H9 (cell line): ENCODE data around the gene FAM81A. TPM values are rescaled to one million over a fixed set of nuclear protein-coding genes. Genes with fewer than 3 reads are reported as not detected.

Experiments used
- DNase-seq: peaks from one replicate; pipeline ENCODE4 v3.0.0-alpha.2; 2017
- H2AFZ ChIP-seq: one replicate; pipeline ENCODE4 v1.6.1; 2013; ENCODE audit warnings: mild to moderate bottlenecking, low read length, control low read depth, moderate library complexity
- H2AK5ac ChIP-seq: 2 replicates; pipeline ENCODE4 v1.6.1; 2013; ENCODE audit warnings: low read length, control low read depth, mixed read lengths; ENCODE audit not compliant: insufficient read length
- H2BK120ac ChIP-seq: one replicate; pipeline ENCODE4 v1.6.1; 2013; ENCODE audit warnings: low read depth, mild to moderate bottlenecking, low read length, control low read depth, inconsistent platforms; ENCODE audit not compliant: poor library complexity, severe bottlenecking
- H2BK12ac ChIP-seq: 2 replicates; pipeline ENCODE4 v1.6.1; 2013; ENCODE audit warnings: low read length, control low read depth, mixed read lengths, low read depth; ENCODE audit not compliant: insufficient read length
- H2BK15ac ChIP-seq: 2 replicates; pipeline ENCODE4 v1.6.1; 2013; ENCODE audit warnings: low read depth, low read length, control low read depth
- H2BK20ac ChIP-seq: one replicate; pipeline ENCODE4 v1.6.1; 2013; ENCODE audit warnings: low read depth, mild to moderate bottlenecking, low read length, control low read depth, inconsistent platforms; ENCODE audit not compliant: poor library complexity, severe bottlenecking
- H2BK5ac ChIP-seq: 2 replicates; pipeline ENCODE4 v1.6.1; 2013; ENCODE audit warnings: low read length, control low read depth, mixed read lengths; ENCODE audit not compliant: insufficient read length
- H3K14ac ChIP-seq: 2 replicates; pipeline ENCODE4 v1.6.1; 2013; ENCODE audit warnings: low read length, control low read depth; ENCODE audit not compliant: insufficient read depth
- H3K18ac ChIP-seq: 2 replicates; pipeline ENCODE4 v1.6.1; 2013; ENCODE audit warnings: low read depth, mild to moderate bottlenecking, mixed read lengths, low read length, control low read depth; ENCODE audit not compliant: insufficient read length
- H3K23ac ChIP-seq: 2 replicates; pipeline ENCODE4 v1.6.1; 2013; ENCODE audit warnings: low read length, control low read depth, mixed read lengths, low read depth; ENCODE audit not compliant: insufficient read length
- H3K23me2 ChIP-seq: 2 replicates; pipeline ENCODE4 v1.6.1; 2013; ENCODE audit warnings: low read depth, mild to moderate bottlenecking, mixed read lengths, low read length, control low read depth; ENCODE audit not compliant: insufficient read length, poor library complexity, severe bottlenecking
- H3K27ac ChIP-seq: 2 replicates; pipeline ENCODE4 v1.5.1; 2013; ENCODE audit warnings: low read length, control low read depth, mixed read lengths, low read depth; ENCODE audit not compliant: insufficient read length
- H3K27me3 ChIP-seq: 2 replicates; pipeline ENCODE4 v1.6.1; 2013; ENCODE audit warnings: low read length, control low read depth, inconsistent platforms; ENCODE audit not compliant: insufficient read depth
- H3K4ac ChIP-seq: 2 replicates; pipeline ENCODE4 v1.6.1; 2013; ENCODE audit warnings: low read depth, mild to moderate bottlenecking, control low read depth, inconsistent platforms, low read length, moderate library complexity
- H3K4me1 ChIP-seq: 2 replicates; pipeline ENCODE4 v1.6.1; 2013; ENCODE audit warnings: low read length, control low read depth, inconsistent platforms; ENCODE audit not compliant: insufficient read depth
- H3K4me2 ChIP-seq: 2 replicates; pipeline ENCODE4 v1.6.1; 2013; ENCODE audit warnings: low read length, control low read depth, mixed read lengths; ENCODE audit not compliant: insufficient read length, insufficient read depth
- H3K56ac ChIP-seq: 2 replicates; pipeline ENCODE4 v1.6.1; 2013; ENCODE audit warnings: low read depth, mild to moderate bottlenecking, mixed read lengths, low read length, control low read depth; ENCODE audit not compliant: insufficient read length
- H3K79me1 ChIP-seq: 2 replicates; pipeline ENCODE4 v1.6.1; 2013; ENCODE audit warnings: low read depth, mild to moderate bottlenecking, moderate library complexity, low read length, control low read depth, inconsistent platforms; ENCODE audit not compliant: insufficient read depth, poor library complexity, severe bottlenecking
- H3K79me2 ChIP-seq: 2 replicates; pipeline ENCODE4 v1.6.1; 2013; ENCODE audit warnings: low read length, control low read depth, inconsistent platforms; ENCODE audit not compliant: insufficient read depth
- H3K9ac ChIP-seq: 2 replicates; pipeline ENCODE4 v1.6.1; 2013; ENCODE audit warnings: low read length, control low read depth, mixed read lengths; ENCODE audit not compliant: insufficient read length; ENCODE audit errors: extremely low read depth
- H3K9me3 ChIP-seq: one replicate; pipeline ENCODE4 v1.6.1; 2013; ENCODE audit warnings: low read depth, low read length, inconsistent platforms; ENCODE audit not compliant: control insufficient read depth
- H3T11ph ChIP-seq: one replicate; pipeline ENCODE4 v1.6.1; 2013; ENCODE audit warnings: mild to moderate bottlenecking, low read length, control low read depth, inconsistent platforms
- H4K20me1 ChIP-seq: one replicate; pipeline ENCODE4 v1.6.1; 2013; ENCODE audit not compliant: control insufficient read depth, insufficient read length, insufficient read depth
- H4K5ac ChIP-seq: 2 replicates; pipeline ENCODE4 v1.6.1; 2013; ENCODE audit warnings: low read depth, mild to moderate bottlenecking, mixed read lengths, low read length, control low read depth; ENCODE audit not compliant: insufficient read length
- H4K8ac ChIP-seq: replicated peaks from 2 replicates; pipeline ENCODE4 v1.6.1; 2013; ENCODE audit warnings: low read length, control low read depth, mixed read lengths, low read depth; ENCODE audit not compliant: insufficient read length
- H4K91ac ChIP-seq: 2 replicates; pipeline ENCODE4 v1.6.1; 2013; ENCODE audit warnings: low read depth, mild to moderate bottlenecking, moderate library complexity, mixed read lengths, low read length, control low read depth; ENCODE audit not compliant: insufficient read length
- H3K27ac Mint-ChIP-seq, 3 experiments: 2 replicates in 2 of 3; 3 replicates in 1 of 3; pipeline ENCODE4 v1.8.0; 2020 to 2021; ENCODE audit warnings: mixed read lengths in 3 of 3, mild to moderate bottlenecking in 1 of 3, moderate library complexity in 1 of 3
- H3K27me3 Mint-ChIP-seq: 2 replicates; pipeline ENCODE4 v1.8.0; 2021; ENCODE audit warnings: low read depth, mild to moderate bottlenecking, moderate library complexity, mixed read lengths
- H3K36me3 Mint-ChIP-seq, 3 experiments: 2 replicates in 2 of 3; 3 replicates in 1 of 3; pipeline ENCODE4 v1.8.0; 2020 to 2021; ENCODE audit warnings: low read depth in 3 of 3, mixed read lengths in 3 of 3; ENCODE audit not compliant: insufficient read depth in 1 of 3
- H3K4me1 Mint-ChIP-seq, 2 experiments: 2 replicates each; pipeline ENCODE4 v1.8.0; 2020; ENCODE audit warnings: mixed read lengths in 2 of 2
- H3K4me3 Mint-ChIP-seq, 2 experiments: 2 replicates in 1 of 2; 3 replicates in 1 of 2; pipeline ENCODE4 v1.8.0; 2020 to 2021; ENCODE audit warnings: mild to moderate bottlenecking in 2 of 2, mixed read lengths in 2 of 2, moderate library complexity in 1 of 2
- H3K9me3 Mint-ChIP-seq, 2 experiments: 2 replicates in 1 of 2; 3 replicates in 1 of 2; pipeline ENCODE4 v1.8.0; 2020; ENCODE audit warnings: mild to moderate bottlenecking in 2 of 2, mixed read lengths in 2 of 2, moderate library complexity in 1 of 2
- WGBS: extraction: QIAGEN DNeasy Blood & Tissue Kit; methylation state at CpG from one replicate; pipeline ENCODE4 v1.1.7; 2013; ENCODE audit warnings: missing lambda C conversion rate, low lambda C conversion rate, mixed read lengths; ENCODE audit not compliant: insufficient read length; ENCODE audit errors: extremely low coverage; 5-methylcytosine and 5-hydroxymethylcytosine counted together
- total RNA-seq: library from RNA; stranded (reverse); gene quantifications from 2 replicates; pipeline ENCODE4 v1.2.1, GENCODE V29; 2021
- TF ChIP-seq, protein P1 (sequence below): fragments of 200-600 bp; sonication (generic); conservative IDR thresholded peaks from 3 replicates; pipeline ENCODE4 v1.8.0; 2021; ENCODE audit warnings: antibody characterized with exemption, mild to moderate bottlenecking

The FAM81A gene
- total RNA-seq, 1 experiment from 2014 or later = 1.7 TPM

DNA sequence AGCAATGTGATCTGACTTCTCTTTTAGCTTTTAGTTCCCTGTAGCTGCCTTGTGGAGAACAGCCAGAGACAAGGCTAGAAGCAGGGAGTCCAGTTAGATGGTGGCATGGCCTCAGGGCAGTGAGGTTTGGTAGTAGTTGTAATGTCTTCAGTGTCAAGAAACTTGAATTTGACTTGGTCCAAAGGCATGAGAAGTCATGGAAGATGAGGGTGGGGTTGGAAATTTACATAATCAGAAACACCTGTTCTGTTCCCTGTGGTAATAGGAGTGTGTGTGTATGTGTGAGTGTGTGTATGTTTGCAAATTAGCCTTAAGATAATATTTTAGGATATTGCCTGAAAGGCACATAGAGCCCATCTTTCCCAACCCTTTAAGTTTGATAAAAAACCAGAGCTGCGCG, 118.4 kb downstream of the FAM81A start:
- DNase-seq = no peak

More for the DNA sequence above, 118.4 kb downstream of the FAM81A start:
- H3K27ac Mint-ChIP-seq = no peak overlapping the region
- H2BK12ac ChIP-seq = no peak overlapping the region
- H4K5ac ChIP-seq = no peak overlapping the region
- no peaks in the 10 kb centered on the region for H3K36me3 Mint-ChIP-seq
- H3K23me2 ChIP-seq = no peaks in the 10 kb centered on the region
- no peaks in the 10 kb centered on the region for H3K9me3 ChIP-seq
- no peak overlapping the region for H3K9ac ChIP-seq
- H3K56ac ChIP-seq = no peak overlapping the region
- H3K27me3 Mint-ChIP-seq = peaks cover 56% of the 10 kb centered on the region
- H3K9me3 Mint-ChIP-seq = no peaks in the 10 kb centered on the region; a peak in 1 of 5 replicates
- H3K4me1 ChIP-seq = no peaks in the 10 kb centered on the region
- H3K23ac ChIP-seq = no peak overlapping the region
- H3K4me2 ChIP-seq = no peak overlapping the region
- no peak overlapping the region for H3K18ac ChIP-seq
- no peaks in the 10 kb centered on the region for H3K27me3 ChIP-seq
- no peak overlapping the region for H2AFZ ChIP-seq
- no peaks in the 10 kb centered on the region for H3K4me1 Mint-ChIP-seq
- no peak overlapping the region for H3K4me3 Mint-ChIP-seq
- no peak overlapping the region for H3K27ac ChIP-seq
- no peaks in the 10 kb centered on the region for H4K20me1 ChIP-seq
- no peaks in the 10 kb centered on the region for H3K79me1 ChIP-seq
- no peak overlapping the region for H3T11ph ChIP-seq
- H2BK20ac ChIP-seq = no peak overlapping the region
- no peak overlapping the region for H3K4ac ChIP-seq
- no peak overlapping the region for H2BK120ac ChIP-seq
- no peak overlapping the region for H2BK5ac ChIP-seq
- H4K91ac ChIP-seq = no peak overlapping the region
- H2AK5ac ChIP-seq = no peak overlapping the region
- no peak overlapping the region for H3K14ac ChIP-seq
- H2BK15ac ChIP-seq = no peak overlapping the region
- WGBS = no CpG with 5 or more reads among the region's 2 CpGs
- H4K8ac ChIP-seq = no peak overlapping the region
- H3K79me2 ChIP-seq = no peaks in the 10 kb centered on the region
- TF ChIP-seq, protein P1, sequence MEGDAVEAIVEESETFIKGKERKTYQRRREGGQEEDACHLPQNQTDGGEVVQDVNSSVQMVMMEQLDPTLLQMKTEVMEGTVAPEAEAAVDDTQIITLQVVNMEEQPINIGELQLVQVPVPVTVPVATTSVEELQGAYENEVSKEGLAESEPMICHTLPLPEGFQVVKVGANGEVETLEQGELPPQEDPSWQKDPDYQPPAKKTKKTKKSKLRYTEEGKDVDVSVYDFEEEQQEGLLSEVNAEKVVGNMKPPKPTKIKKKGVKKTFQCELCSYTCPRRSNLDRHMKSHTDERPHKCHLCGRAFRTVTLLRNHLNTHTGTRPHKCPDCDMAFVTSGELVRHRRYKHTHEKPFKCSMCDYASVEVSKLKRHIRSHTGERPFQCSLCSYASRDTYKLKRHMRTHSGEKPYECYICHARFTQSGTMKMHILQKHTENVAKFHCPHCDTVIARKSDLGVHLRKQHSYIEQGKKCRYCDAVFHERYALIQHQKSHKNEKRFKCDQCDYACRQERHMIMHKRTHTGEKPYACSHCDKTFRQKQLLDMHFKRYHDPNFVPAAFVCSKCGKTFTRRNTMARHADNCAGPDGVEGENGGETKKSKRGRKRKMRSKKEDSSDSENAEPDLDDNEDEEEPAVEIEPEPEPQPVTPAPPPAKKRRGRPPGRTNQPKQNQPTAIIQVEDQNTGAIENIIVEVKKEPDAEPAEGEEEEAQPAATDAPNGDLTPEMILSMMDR = no peak
